CD4-positive, alpha-beta T cell treated with Interleukin-21 for 1 hour (primary cell): ENCODE results near the gene SLC28A2.
A peak's percentile ranks its signal among the peaks of the same experiment; 100 is the strongest.
"Not testable (repeated sequence)": the region's sequence is repeated elsewhere in the genome, so short reads cannot be mapped to it uniquely, and the experiment has no call there.

Experiments used
- DNase-seq: peaks from one replicate; pipeline ENCODE4 v3.0.0-alpha.2; 2020

The SLC28A2 gene

GRCh38 chr15:45263854-45264253, 11.8 kb downstream of the SLC28A2 start:
- no peak for DNase-seq

GRCh38 chr15:45265506-45265905, 13.5 kb downstream of the SLC28A2 start:
- DNase-seq = no peak

- DNase-seq = peak; percentile 12
These were observed 16.1 kb downstream of the SLC28A2 start for GRCh38 chr15:45268135-45268534.

GRCh38 chr15:45274636-45275380, 22.8 kb downstream of the SLC28A2 start:
- no peak for DNase-seq

- DNase-seq = peak; percentile 46
These were observed 24.8 kb downstream of the SLC28A2 start for GRCh38 chr15:45276831-45277230.

- peak; percentile 97 for DNase-seq
These were observed 27.1 kb downstream of the SLC28A2 start for GRCh38 chr15:45279024-45279698.

- no peak for DNase-seq
These were observed 33.4 kb downstream of the SLC28A2 start for GRCh38 chr15:45285413-45285812.

- DNase-seq = no peak
These were observed 35.4 kb downstream of the SLC28A2 start for GRCh38 chr15:45287390-45287956.

GRCh38 chr15:45288947-45289346, 36.9 kb downstream of the SLC28A2 start:
- DNase-seq = no peak

GRCh38 chr15:45291822-45292582, 40.0 kb downstream of the SLC28A2 start:
- no peak for DNase-seq

- not testable (repeated sequence) for DNase-seq
These were observed 41.3 kb downstream of the SLC28A2 start for GRCh38 chr15:45293326-45293725.

- not testable (repeated sequence) for DNase-seq
These were observed 46.9 kb downstream of the SLC28A2 start for GRCh38 chr15:45298964-45299378.

- no peak for DNase-seq
These were observed 52.7 kb downstream of the SLC28A2 start for GRCh38 chr15:45304711-45305110.

GRCh38 chr15:45306105-45306504, 54.1 kb downstream of the SLC28A2 start:
- DNase-seq = no peak

- peak; percentile 17 for DNase-seq
These were observed 55.3 kb downstream of the SLC28A2 start for GRCh38 chr15:45307230-45307924.

- not testable (repeated sequence) for DNase-seq
These were observed 62.1 kb downstream of the SLC28A2 start for GRCh38 chr15:45314117-45314516.

- DNase-seq = no peak
These were observed 62.9 kb downstream of the SLC28A2 start for GRCh38 chr15:45314960-45315359.

- DNase-seq = no peak
These were observed 67.6 kb downstream of the SLC28A2 start for GRCh38 chr15:45319472-45320214.

- DNase-seq = no peak
These were observed 68.7 kb downstream of the SLC28A2 start for GRCh38 chr15:45320581-45321205.

- DNase-seq = no peak
These were observed 74.2 kb downstream of the SLC28A2 start for GRCh38 chr15:45326280-45326679.

GRCh38 chr15:45326741-45327140, 74.7 kb downstream of the SLC28A2 start:
- no peak for DNase-seq
